ENCODE results near the gene PPP1R36. TPM values are rescaled to one million over a fixed set of nuclear protein-coding genes. Genes with fewer than 3 reads are reported as not detected.
A peak's percentile ranks its signal among the peaks of the same experiment; 100 is the strongest.
"Not testable (repeated sequence)": the region's sequence is repeated elsewhere in the genome, so short reads cannot be mapped to it uniquely, and the experiment has no call there.

Gene PPP1R36
- total RNA-seq, 1 donor from 2014 or later, result 0.36 TPM

- peaks cover 16% of the 10 kb centered on the region for H3K4me1 ChIP-seq
- H3K9me3 ChIP-seq (replicated peaks), result no peaks in the 10 kb centered on the region
- H3K4me3 ChIP-seq, result peak overlapping the region; percentile 64
- H3K27ac ChIP-seq (replicated peaks), result no peak overlapping the region
- intact Hi-C loops (cut with micrococcal nuclease), result no loop called here
- no peaks in the 10 kb centered on the region for H3K36me3 ChIP-seq
- no peak for TF ChIP-seq CTCF (IDR thresholded peaks at IDR 0.05; ENCODE audit: borderline replicate concordance)
- H3K27me3 ChIP-seq (ENCODE audit: low read depth), result peaks cover 12% of the 10 kb centered on the region
- no peak for DNase-seq
Measured at GRCh38 chr14:64550621-64551333, 1.0 kb downstream of the PPP1R36 start.

GRCh38 chr14:64554556-64554955 lies 4.8 kb downstream of the PPP1R36 start:
- no peaks in the 10 kb centered on the region for H3K9me3 ChIP-seq (replicated peaks)
- no peak overlapping the region for H3K4me3 ChIP-seq
- H3K27ac ChIP-seq (replicated peaks), result no peak overlapping the region
- intact Hi-C loops (cut with micrococcal nuclease), result no loop called here
- DNase-seq, result no peak
- TF ChIP-seq CTCF (IDR thresholded peaks at IDR 0.05; ENCODE audit: borderline replicate concordance), result no peak
- H3K27me3 ChIP-seq (ENCODE audit: low read depth), result peaks cover 10% of the 10 kb centered on the region
- H3K36me3 ChIP-seq, result no peaks in the 10 kb centered on the region
- H3K4me1 ChIP-seq, result peaks cover 9% of the 10 kb centered on the region

- Histone ChIP-seq H3K9me3 (replicated peaks) (no peaks in the 10 kb centered on the region), H3K4me1 (peaks cover 4% of the 10 kb centered on the region), H3K4me3 (no peak overlapping the region), H3K36me3 (no peaks in the 10 kb centered on the region), H3K27me3 (ENCODE audit: low read depth) (no peaks in the 10 kb centered on the region), H3K27ac (replicated peaks) (no peak overlapping the region)
- intact Hi-C loops (cut with micrococcal nuclease), result no loop called here
- no peak for TF ChIP-seq CTCF (IDR thresholded peaks at IDR 0.05; ENCODE audit: borderline replicate concordance)
- DNase-seq, result no peak
Measured at GRCh38 chr14:64556526-64556925, 6.8 kb downstream of the PPP1R36 start.

- H3K4me3 ChIP-seq; H3K9me3 ChIP-seq (replicated peaks); H3K27ac ChIP-seq (replicated peaks); H3K36me3 ChIP-seq; H3K27me3 ChIP-seq (ENCODE audit: low read depth); DNase-seq; intact Hi-C loops (cut with micrococcal nuclease); H3K4me1 ChIP-seq: not testable (repeated sequence)
Measured at GRCh38 chr14:64558216-64558615, 8.5 kb downstream of the PPP1R36 start.

GRCh38 chr14:64561631-64562030 lies 11.9 kb downstream of the PPP1R36 start:
- H3K36me3 ChIP-seq, result no peaks in the 10 kb centered on the region
- intact Hi-C loops (cut with micrococcal nuclease), result no loop called here
- peaks cover 13% of the 10 kb centered on the region for H3K4me1 ChIP-seq
- TF ChIP-seq CTCF (IDR thresholded peaks at IDR 0.05; ENCODE audit: borderline replicate concordance), result no peak
- DNase-seq, result no peak
- no peak overlapping the region for H3K4me3 ChIP-seq
- H3K27me3 ChIP-seq (ENCODE audit: low read depth), result no peaks in the 10 kb centered on the region
- H3K27ac ChIP-seq (replicated peaks), result no peak overlapping the region
- H3K9me3 ChIP-seq (replicated peaks), result no peaks in the 10 kb centered on the region

- no peak overlapping the region for H3K27ac ChIP-seq (replicated peaks)
- no peak for TF ChIP-seq CTCF (IDR thresholded peaks at IDR 0.05; ENCODE audit: borderline replicate concordance)
- no peak overlapping the region for H3K4me3 ChIP-seq
- H3K9me3 ChIP-seq (replicated peaks), result no peaks in the 10 kb centered on the region
- DNase-seq, result no peak
- intact Hi-C loops (cut with micrococcal nuclease), result no loop called here
- no peaks in the 10 kb centered on the region for H3K27me3 ChIP-seq (ENCODE audit: low read depth)
- H3K4me1 ChIP-seq, result peaks cover 20% of the 10 kb centered on the region
- H3K36me3 ChIP-seq, result no peaks in the 10 kb centered on the region
Measured at GRCh38 chr14:64562436-64562835, 12.7 kb downstream of the PPP1R36 start.
